ENCODE measurements around the gene PACRG.

Gene PACRG

DNA sequence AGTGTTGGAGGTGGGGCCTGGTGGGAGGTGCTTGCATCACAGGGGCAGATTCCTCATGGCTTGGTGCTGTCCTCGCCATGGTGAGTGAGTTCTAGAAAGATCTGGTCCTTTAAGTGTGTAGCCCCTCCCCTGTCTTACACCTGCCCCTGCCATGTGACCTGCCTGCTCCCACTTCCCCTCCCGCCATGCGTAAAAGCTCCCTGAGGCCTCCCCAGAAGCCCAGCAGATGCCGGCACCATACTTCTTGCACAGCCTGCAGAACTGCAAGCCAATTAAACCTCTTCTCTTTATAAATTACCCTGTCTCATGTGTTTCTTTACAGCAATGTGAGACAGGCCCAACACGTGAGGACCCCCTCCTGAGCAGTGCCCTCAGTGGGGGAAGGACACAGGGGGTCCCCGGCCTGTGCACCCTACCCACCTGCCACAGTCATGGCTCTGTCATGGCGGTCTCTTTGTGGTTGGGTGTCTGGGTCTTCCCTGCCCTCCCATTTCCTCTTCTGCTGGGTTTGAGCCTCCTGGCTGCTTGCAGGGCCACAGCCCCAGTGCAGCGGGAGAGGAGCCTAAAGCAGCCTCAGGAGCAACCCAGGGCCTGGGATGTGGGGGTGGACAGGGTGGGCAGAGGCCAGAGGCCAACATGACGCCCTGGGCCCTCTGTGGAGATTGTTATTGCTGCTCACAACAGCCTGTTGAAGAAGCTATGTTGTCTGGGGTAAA lies 599.5 kb downstream of the PACRG start:
- TF ChIP-seq POLR2AphosphoS5 (IDR thresholded peaks at IDR 0.05; ENCODE audit: low read depth, low read length): no peak
- TF ChIP-seq REST (IDR thresholded peaks at IDR 0.05; ENCODE audit: insufficient read depth in 1 of 2, low read depth in 2 of 2, low read length in 2 of 2): no peak
- no peak for TF ChIP-seq TAF1 (IDR thresholded peaks at IDR 0.05; ENCODE audit: borderline replicate concordance, insufficient read depth, low read length)
- no peak for TF ChIP-seq FOXP2 (optimal IDR thresholded peaks at IDR 0.05; ENCODE audit: borderline replicate concordance, extremely low read depth, extremely low read length, insufficient read depth)
- TF ChIP-seq SIN3A (IDR thresholded peaks at IDR 0.05; ENCODE audit: borderline replicate concordance, insufficient read depth, low read length): no peak

- TF ChIP-seq SIN3A (IDR thresholded peaks at IDR 0.05; ENCODE audit: borderline replicate concordance, insufficient read depth, low read length): no peak
- TF ChIP-seq FOXP2 (optimal IDR thresholded peaks at IDR 0.05; ENCODE audit: borderline replicate concordance, extremely low read depth, extremely low read length, insufficient read depth): no peak
- TF ChIP-seq POLR2AphosphoS5 (IDR thresholded peaks at IDR 0.05; ENCODE audit: low read depth, low read length): no peak
- TF ChIP-seq TAF1 (IDR thresholded peaks at IDR 0.05; ENCODE audit: borderline replicate concordance, insufficient read depth, low read length): no peak
- no peak for TF ChIP-seq REST (IDR thresholded peaks at IDR 0.05; ENCODE audit: insufficient read depth in 1 of 2, low read depth in 2 of 2, low read length in 2 of 2)
Observed at GRCh38 chr6:163327921-163328320, 600.1 kb downstream of the PACRG start.

DNA sequence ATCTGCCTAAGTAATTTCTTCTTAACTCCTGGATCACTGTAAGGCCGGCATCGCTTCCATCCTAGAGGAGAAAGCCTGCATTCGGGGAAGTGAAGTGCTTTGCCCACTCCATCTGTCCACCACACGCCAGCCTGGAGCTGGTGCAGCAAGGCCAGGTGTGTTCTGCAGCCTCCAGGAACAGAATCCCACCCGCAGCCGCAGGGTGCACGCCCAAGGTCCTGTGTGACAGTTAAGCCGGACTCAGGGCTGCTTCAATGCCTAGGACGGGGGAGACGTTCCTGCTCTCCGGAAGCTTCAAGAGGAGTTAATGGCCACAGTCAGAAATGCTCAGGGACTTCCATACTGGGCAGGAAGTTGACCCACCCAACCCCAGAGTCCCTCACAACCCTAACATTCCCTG lies 600.6 kb downstream of the PACRG start:
- TF ChIP-seq FOXP2 (optimal IDR thresholded peaks at IDR 0.05; ENCODE audit: borderline replicate concordance, extremely low read depth, extremely low read length, insufficient read depth) (no peak), POLR2AphosphoS5 (IDR thresholded peaks at IDR 0.05; ENCODE audit: low read depth, low read length) (no peak), REST (IDR thresholded peaks at IDR 0.05; ENCODE audit: insufficient read depth in 1 of 2, low read depth in 2 of 2, low read length in 2 of 2) (no peak), SIN3A (IDR thresholded peaks at IDR 0.05; ENCODE audit: borderline replicate concordance, insufficient read depth, low read length) (no peak), TAF1 (IDR thresholded peaks at IDR 0.05; ENCODE audit: borderline replicate concordance, insufficient read depth, low read length) (no peak)

DNA sequence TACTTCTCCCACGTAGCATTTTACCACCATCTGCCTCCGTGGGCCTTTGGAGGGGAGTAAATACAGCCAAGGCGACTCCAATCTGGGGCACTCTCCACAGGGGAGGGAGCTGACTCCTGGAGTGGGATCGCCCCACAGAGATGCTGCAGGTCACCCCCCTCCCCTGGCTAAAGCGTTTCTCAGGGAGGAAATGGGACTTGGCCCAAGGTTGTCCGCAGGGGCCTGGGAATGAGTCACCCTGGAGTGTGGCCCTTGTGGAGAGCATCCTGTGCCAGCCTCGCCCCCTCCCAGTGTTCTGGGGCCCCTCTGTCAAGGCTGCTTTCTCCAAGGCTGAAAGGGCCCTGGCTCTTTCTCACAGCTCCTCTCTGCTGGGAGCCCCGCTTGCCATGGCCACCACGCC lies 602.2 kb downstream of the PACRG start:
- TF ChIP-seq REST (IDR thresholded peaks at IDR 0.05; ENCODE audit: insufficient read depth in 1 of 2, low read depth in 2 of 2, low read length in 2 of 2) (no peak), FOXP2 (optimal IDR thresholded peaks at IDR 0.05; ENCODE audit: borderline replicate concordance, extremely low read depth, extremely low read length, insufficient read depth) (no peak), SIN3A (IDR thresholded peaks at IDR 0.05; ENCODE audit: borderline replicate concordance, insufficient read depth, low read length) (no peak), TAF1 (IDR thresholded peaks at IDR 0.05; ENCODE audit: borderline replicate concordance, insufficient read depth, low read length) (no peak), POLR2AphosphoS5 (IDR thresholded peaks at IDR 0.05; ENCODE audit: low read depth, low read length) (no peak)
